ENCODE results near the gene TEX52. TPM values are rescaled to one million over a fixed set of nuclear protein-coding genes. Genes with fewer than 3 reads are reported as not detected.

Gene TEX52
- total RNA-seq, 2 experiments from 2014 or later: 0.20 TPM; not detected in 1

DNA sequence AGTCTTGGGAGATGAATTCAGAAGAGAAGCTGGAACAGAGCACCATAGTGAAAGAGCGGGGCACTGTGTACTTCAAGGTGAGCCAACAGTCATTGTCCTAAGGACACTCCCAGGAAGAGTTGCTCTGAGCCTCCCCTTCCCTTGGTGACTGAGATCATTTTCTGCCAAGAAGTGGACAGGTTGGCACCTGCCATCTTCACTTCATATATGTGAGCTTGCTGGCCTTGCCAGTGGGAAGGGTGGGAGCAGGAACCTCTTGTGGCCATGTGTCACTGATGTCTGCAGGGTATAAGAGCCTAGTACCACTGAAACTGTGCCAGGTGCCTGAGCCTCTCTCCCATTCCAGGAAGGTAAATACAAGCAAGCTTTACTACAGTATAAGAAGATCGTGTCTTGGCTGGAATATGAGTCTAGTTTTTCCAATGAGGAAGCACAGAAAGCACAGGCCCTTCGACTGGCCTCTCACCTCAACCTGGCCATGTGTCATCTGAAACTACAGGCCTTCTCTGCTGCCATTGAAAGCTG is 56.7 kb downstream of the TEX52 start:
- Mint-ChIP-seq H3K9me3 (no peaks in the 10 kb centered on the region), H3K27me3 (no peaks in the 10 kb centered on the region), H3K4me1 (peaks cover 17% of the 10 kb centered on the region), H3K4me3 (no peak overlapping the region), H3K36me3 (ENCODE audit: low read depth) (peaks cover 75% of the 10 kb centered on the region), H3K27ac (no peak overlapping the region)
- ChIA-PET POLR2A (interaction anchor here (1.9 kb wide), 1 partner anchor 109 kb away, joined by 4 read pairs; no protein-coding TSS in a partner anchor), CTCF (interaction anchor here (0.6 to 1.0 kb wide), 2 partner anchors 11 to 16 kb away, joined by 3 to 5 read pairs; no protein-coding TSS in a partner anchor)
- no peak for DNase-seq

Other genes starting within 250 kb of the TEX52 start
- 10 to 100 TPM; 62.6 to 70.7 TPM for gene FKBP4, start 62.1 kb downstream of the TEX52 start, total RNA-seq
- gene ITFG2, start 44.4 kb downstream of the TEX52 start, total RNA-seq: 10 to 100 TPM; 25.9 to 29.5 TPM
- gene NRIP2, start 22.0 kb downstream of the TEX52 start, total RNA-seq: not detected
- gene FOXM1, start 20.1 kb upstream of the TEX52 start, total RNA-seq: 100 to 1,000 TPM; 102 to 109 TPM
- 10 to 100 TPM; 65.3 to 70.6 TPM for gene RHNO1, start 20.2 kb upstream of the TEX52 start, total RNA-seq
- gene TULP3, start 33.9 kb upstream of the TEX52 start, total RNA-seq: 1 to 10 TPM; 8.4 to 8.8 TPM
- gene TEAD4, start 102.4 kb upstream of the TEX52 start, total RNA-seq: under 1 TPM; 0.68 to 0.83 TPM
- under 1 TPM; 0.18 to 0.28 TPM for gene TSPAN9, start 220.3 kb upstream of the TEX52 start, total RNA-seq